RWPE1 (cell line): Measurements from ENCODE around the gene TMEM240.
"Not testable (repeated sequence)": the region's sequence is repeated elsewhere in the genome, so short reads cannot be mapped to it uniquely, and the experiment has no call there.

Experiments used
- CTCF ChIA-PET: fragments of 350-600 bp; sonication (Branson Sonifier 250); formaldehyde crosslinking; extraction: SDS; loops from one replicate; lab custom pipeline; 2021; lab: Yijun Ruan, JAX
- POLR2A ChIA-PET: fragments of 400-600 bp; formaldehyde crosslinking; extraction: SDS; loops from one replicate; lab custom pipeline; 2020; ENCODE audit warnings: antibody characterized with exemption; ENCODE audit not compliant: low non-redundant PET; lab: Yijun Ruan, JAX
- DNase-seq: peaks from one replicate; pipeline ENCODE4 v3.0.0; 2012; ENCODE audit warnings: low spot score
- H3K27ac ChIP-seq: fragments of 450-650 bp; 2 replicates; pipeline ENCODE4 v1.5.1; 2017
- CTCF ChIP-seq: fragments of 450-650 bp; conservative IDR thresholded peaks from 2 replicates; pipeline ENCODE4 v1.5.1; 2017; ENCODE audit warnings: low read depth, mild to moderate bottlenecking

TMEM240 gene

GRCh38 chr1:1521331-1521730 lies 19.1 kb downstream of the TMEM240 start:
- no peak overlapping the region for H3K27ac ChIP-seq
- CTCF ChIA-PET = no interaction called here

GRCh38 chr1:1519805-1520505 lies 20.5 kb downstream of the TMEM240 start:
- CTCF ChIA-PET, H3K27ac ChIP-seq, POLR2A ChIA-PET, DNase-seq: not testable (repeated sequence)

More at GRCh38 chr1:1521331-1521730, 19.1 kb downstream of the TMEM240 start:
- POLR2A ChIA-PET = no interaction called here
- no peak for DNase-seq
- TF ChIP-seq CTCF = no peak

GRCh38 chr1:1518621-1519007 lies 21.8 kb downstream of the TMEM240 start:
- H3K27ac ChIP-seq, POLR2A ChIA-PET, CTCF ChIA-PET, DNase-seq: not testable (repeated sequence)

GRCh38 chr1:1517973-1518620 lies 22.3 kb downstream of the TMEM240 start:
- no peak overlapping the region for H3K27ac ChIP-seq
- POLR2A ChIA-PET = no interaction called here
- CTCF ChIA-PET = no interaction called here
- no peak for TF ChIP-seq CTCF
- DNase-seq = no peak

- H3K27ac ChIP-seq, DNase-seq, POLR2A ChIA-PET: not testable (repeated sequence)
- CTCF ChIA-PET = interaction anchor here (0.7 kb wide), 1 partner anchor 13 kb away, joined by 4 read pairs; no protein-coding TSS in a partner anchor
Observed at GRCh38 chr1:1516923-1517322, 23.5 kb downstream of the TMEM240 start.

- DNase-seq, CTCF ChIA-PET, POLR2A ChIA-PET: not testable (repeated sequence)
- 0 out of 2 replicates have a peak overlapping the region, but pooled peaks have one; percentile 11 for H3K27ac ChIP-seq
Observed at GRCh38 chr1:1514376-1514775, 26.0 kb downstream of the TMEM240 start.

GRCh38 chr1:1513675-1514074 lies 26.7 kb downstream of the TMEM240 start:
- DNase-seq, POLR2A ChIA-PET, H3K27ac ChIP-seq, CTCF ChIA-PET: not testable (repeated sequence)

- DNase-seq, CTCF ChIA-PET, POLR2A ChIA-PET: not testable (repeated sequence)
- H3K27ac ChIP-seq = peak overlapping the region; percentile 90
Observed at GRCh38 chr1:1512425-1512824, 28.0 kb downstream of the TMEM240 start.

- no peak for TF ChIP-seq CTCF
- ChIA-PET CTCF (no interaction called here), POLR2A (no interaction called here)
- H3K27ac ChIP-seq = peak within 1 kb of the TSS; percentile 90
- peak; percentile 95 for DNase-seq
Observed at GRCh38 chr1:1511533-1512285, 28.7 kb downstream of the TMEM240 start, which contains the start of gene ATAD3A. Gene ATAD3A, plus strand, starts transcription at chr1:1512162. Its CDS starts 107 bp downstream, at chr1:1512269.
